HepG2 (cell line): ENCODE results near the gene VAPA. TPM values are rescaled to one million over a fixed set of nuclear protein-coding genes. Genes with fewer than 3 reads are reported as not detected.
A peak's percentile ranks its signal among the peaks of the same experiment; 100 is the strongest.

Experiments used
- AGO1 ChIP-seq: fragments of 200-400 bp; formaldehyde crosslinking; IDR thresholded peaks from 2 replicates; pipeline ENCODE4 v1.6.1; 2017; ENCODE audit warnings: mild to moderate bottlenecking, low read depth, low read length, moderate library complexity; ENCODE audit not compliant: poor library complexity, severe bottlenecking
- CENPBD1 ChIP-seq: sonication (generic); formaldehyde crosslinking; IDR thresholded peaks from 2 replicates; pipeline ENCODE4 v1.8.0; 2022; ENCODE audit warnings: missing genetic modification reagents, low read depth, mild to moderate bottlenecking, borderline replicate concordance
- HNF1A ChIP-seq, 2 experiments: sonication (generic) in 1 of 2; formaldehyde crosslinking in 1 of 2; IDR thresholded peaks; 2 replicates each; pipeline versions ENCODE4 v1.4.0 to v1.6.1; 2016 to 2020; ENCODE audit warnings: borderline replicate concordance in 1 of 2, low read depth in 1 of 2, mild to moderate bottlenecking in 1 of 2, missing genetic modification reagents in 1 of 2
- HNF4G ChIP-seq, 2 experiments: sonication (generic) in 1 of 2; formaldehyde crosslinking in 1 of 2; IDR thresholded peaks; 2 replicates each; pipeline versions ENCODE4 v1.4.0 to v1.6.1; 2011 to 2020; ENCODE audit warnings: borderline replicate concordance in 2 of 2, low read depth in 2 of 2, mild to moderate bottlenecking in 2 of 2, low read length in 1 of 2, missing genetic modification reagents in 1 of 2, moderate library complexity in 1 of 2
- HOXD1 ChIP-seq: sonication (generic); formaldehyde crosslinking; IDR thresholded peaks from 2 replicates; pipeline ENCODE4 v1.5.0; 2020; ENCODE audit warnings: missing genetic modification reagents
- KLF16 ChIP-seq, 2 experiments: sonication (generic) in 1 of 2; formaldehyde crosslinking in 1 of 2; IDR thresholded peaks; 2 replicates each; pipeline versions ENCODE4 v1.6.1 to v1.8.0; 2016 to 2023; ENCODE audit warnings: missing genetic modification reagents in 2 of 2, missing compliant biosample characterization in 1 of 2
- NAIF1 ChIP-seq: sonication (generic); formaldehyde crosslinking; IDR thresholded peaks from 2 replicates; pipeline ENCODE4 v1.5.0; 2020; ENCODE audit warnings: mild to moderate bottlenecking, missing genetic modification reagents, borderline replicate concordance
- NCOR1 ChIP-seq: fragments of 200-600 bp; sonication (generic); IDR thresholded peaks from 2 replicates; pipeline ENCODE4 v1.7.0; 2017; ENCODE audit warnings: antibody characterized with exemption, low read length, borderline replicate concordance
- NR0B2 ChIP-seq: sonication (generic); formaldehyde crosslinking; IDR thresholded peaks from 2 replicates; pipeline ENCODE4 v1.4.0; 2020; ENCODE audit warnings: mild to moderate bottlenecking, missing genetic modification reagents
- PRMT3 ChIP-seq: sonication (generic); formaldehyde crosslinking; IDR thresholded peaks from 2 replicates; pipeline ENCODE4 v1.8.1; 2022; ENCODE audit warnings: low read depth, mild to moderate bottlenecking, moderate library complexity, missing genetic modification reagents, borderline replicate concordance
- SAFB2 ChIP-seq: sonication (generic); formaldehyde crosslinking; IDR thresholded peaks from 2 replicates; pipeline ENCODE4 v1.5.1; 2020; ENCODE audit warnings: missing genetic modification reagents, low read depth, mild to moderate bottlenecking, borderline replicate concordance
- TCF12 ChIP-seq, 2 experiments: fragments of 450-650 bp in 1 of 2; sonication (generic) in 1 of 2; formaldehyde crosslinking in 1 of 2; IDR thresholded peaks; 2 replicates each; pipeline versions ENCODE4 v1.6.1 to v1.8.0; 2017 to 2022; ENCODE audit warnings: antibody characterized with exemption in 1 of 2, mild to moderate bottlenecking in 1 of 2, missing genetic modification reagents in 1 of 2, moderate library complexity in 1 of 2
- ZKSCAN1 ChIP-seq: fragments of 150-350 bp; IDR thresholded peaks from 2 replicates; pipeline ENCODE4 v1.6.1; 2014; ENCODE audit warnings: low read length
- ZNF10 ChIP-seq: sonication (generic); formaldehyde crosslinking; IDR thresholded peaks from 2 replicates; pipeline ENCODE4 v1.4.0; 2020; ENCODE audit warnings: mild to moderate bottlenecking, low read depth, missing genetic modification reagents, borderline replicate concordance
- ZNF263 ChIP-seq: sonication (generic); formaldehyde crosslinking; IDR thresholded peaks from 2 replicates; pipeline ENCODE4 v1.4.0; 2020; ENCODE audit warnings: missing genetic modification reagents
- ZNF432 ChIP-seq: sonication (generic); formaldehyde crosslinking; IDR thresholded peaks from 2 replicates; pipeline ENCODE4 v1.5.0; 2020; ENCODE audit warnings: missing genetic modification reagents, mild to moderate bottlenecking, borderline replicate concordance
- ZNF564 ChIP-seq: sonication (generic); formaldehyde crosslinking; IDR thresholded peaks from 2 replicates; pipeline ENCODE4 v1.8.1; 2023; ENCODE audit warnings: mild to moderate bottlenecking, missing genetic modification reagents
- ZNF605 ChIP-seq: sonication (generic); formaldehyde crosslinking; IDR thresholded peaks from 2 replicates; pipeline ENCODE4 v1.8.0; 2022; ENCODE audit warnings: mild to moderate bottlenecking, missing genetic modification reagents
- ZNF616 ChIP-seq: sonication (generic); formaldehyde crosslinking; IDR thresholded peaks from 2 replicates; pipeline ENCODE4 v1.5.0; 2020; ENCODE audit warnings: low read depth, mild to moderate bottlenecking, missing genetic modification reagents
- ZNF652 ChIP-seq: IDR thresholded peaks from 2 replicates; pipeline ENCODE4 v1.6.1; 2016; ENCODE audit warnings: low read depth, borderline replicate concordance
- polyA plus RNA-seq, 8 experiments: library from polyadenylated mRNA; depleted of rRNA in 3 of 8; stranded (reverse) in 7 of 8; unstranded in 1 of 8; fragments of >200 nt; fragmentation: Illumina TruSeq in 4 of 8; extraction: Trizol in 4 of 8; gene quantifications; 2 replicates each; pipeline versions ENCODE4 v1.2.1 to v1.2.3, GENCODE V29; 2011 to 2016; ENCODE audit warnings: low read depth in 4 of 8, missing spikeins in 1 of 8, mixed read lengths in 1 of 8; ENCODE audit not compliant: insufficient read depth in 1 of 8
- total RNA-seq, 5 experiments: library from RNA; depleted of rRNA; stranded (reverse); fragments of >200 nt; fragmentation: Illumina TruSeq; extraction: Trizol; gene quantifications; 2 replicates each; pipeline ENCODE4 v1.2.3, GENCODE V29; 2016; ENCODE audit warnings: low read depth in 1 of 5
- TF ChIP-seq, protein P1 (sequence below): sonication (generic); formaldehyde crosslinking; IDR thresholded peaks from 2 replicates; pipeline ENCODE4 v1.4.0; 2020; ENCODE audit warnings: mild to moderate bottlenecking, missing genetic modification reagents

VAPA gene
- total and polyA plus RNA-seq, 2 of the 13 experiments (the other 11 are each of a cell fraction or from before 2014, with no cell fraction given), result 167 to 294 TPM

GRCh38 chr18:9913526-9914333 is at the start of gene VAPA (continued):
- TF ChIP-seq HNF4G (IDR thresholded peaks at IDR 0.05; ENCODE audit: borderline replicate concordance, low read depth, low read length), result no peak
- no peak; the same call in 1 of the 2 replicates for TF ChIP-seq HNF4G (CRISPR knock-in tag; IDR thresholded peaks at IDR 0.05; ENCODE audit: borderline replicate concordance, low read depth)
- peak; percentile 72 for TF ChIP-seq ZNF605 (CRISPR knock-in tag)
- peak; percentile 58; the same call in 1 of the 2 replicates for TF ChIP-seq NR0B2
- TF ChIP-seq ZNF616 (CRISPR knock-in tag), result peak; percentile 58
- TF ChIP-seq HNF1A (IDR thresholded peaks at IDR 0.05; ENCODE audit: low read depth), result no peak
- TF ChIP-seq HNF1A (CRISPR knock-in tag; IDR thresholded peaks at IDR 0.05; ENCODE audit: borderline replicate concordance), result peak; percentile 25; the same call in 1 of the 2 replicates
- TF ChIP-seq ZNF564 (CRISPR knock-in tag), result no peak; the same call in 1 of the 2 replicates
- peak; percentile 44; the same call in 1 of the 2 replicates for TF ChIP-seq HOXD1 (CRISPR knock-in tag)
- TF ChIP-seq ZKSCAN1, result no peak
- TF ChIP-seq NAIF1, result no peak
- no peak for TF ChIP-seq ZNF652 (CRISPR knock-in tag)
- peak; percentile 25; the same call in 1 of the 2 replicates for TF ChIP-seq SAFB2
- no peak for TF ChIP-seq PRMT3 (CRISPR knock-in tag)
- TF ChIP-seq NCOR1, result no peak
- TF ChIP-seq, protein P1, sequence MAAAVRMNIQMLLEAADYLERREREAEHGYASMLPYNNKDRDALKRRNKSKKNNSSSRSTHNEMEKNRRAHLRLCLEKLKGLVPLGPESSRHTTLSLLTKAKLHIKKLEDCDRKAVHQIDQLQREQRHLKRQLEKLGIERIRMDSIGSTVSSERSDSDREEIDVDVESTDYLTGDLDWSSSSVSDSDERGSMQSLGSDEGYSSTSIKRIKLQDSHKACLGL (CRISPR knock-in tag), result 0 out of 2 replicates have a peak, but pooled peaks have one; percentile 37
- no peak for TF ChIP-seq ZNF432 (CRISPR knock-in tag)
- TF ChIP-seq KLF16 (CRISPR knock-in tag; IDR thresholded peaks at IDR 0.05), result peak in 1 of 2 experiments; percentile 49; a peak in 1 of 4 replicates
- TF ChIP-seq ZNF10 (CRISPR knock-in tag), result no peak
- no peak for TF ChIP-seq ZNF263
- no peak for TF ChIP-seq TCF12 (IDR thresholded peaks at IDR 0.05)
- peak; percentile 55; the same call in 1 of the 2 replicates for TF ChIP-seq TCF12 (CRISPR knock-in tag; IDR thresholded peaks at IDR 0.05)
- TF ChIP-seq AGO1, result peak; percentile 64
- no peak; the same call in 1 of the 2 replicates for TF ChIP-seq CENPBD1 (CRISPR knock-in tag)
